ENCODE measurements around the gene ATP9B.

GRCh38 chr18:79049506-79049905 lies 19.7 kb upstream of the ATP9B start:
- TF ChIP-seq CTCF (IDR thresholded peaks at IDR 0.05): no peak
- no peak for TF ChIP-seq ZFX (IDR thresholded peaks at IDR 0.05; ENCODE audit: borderline replicate concordance)
